ENCODE data around the gene AKT3.

AKT3 gene

DNA sequence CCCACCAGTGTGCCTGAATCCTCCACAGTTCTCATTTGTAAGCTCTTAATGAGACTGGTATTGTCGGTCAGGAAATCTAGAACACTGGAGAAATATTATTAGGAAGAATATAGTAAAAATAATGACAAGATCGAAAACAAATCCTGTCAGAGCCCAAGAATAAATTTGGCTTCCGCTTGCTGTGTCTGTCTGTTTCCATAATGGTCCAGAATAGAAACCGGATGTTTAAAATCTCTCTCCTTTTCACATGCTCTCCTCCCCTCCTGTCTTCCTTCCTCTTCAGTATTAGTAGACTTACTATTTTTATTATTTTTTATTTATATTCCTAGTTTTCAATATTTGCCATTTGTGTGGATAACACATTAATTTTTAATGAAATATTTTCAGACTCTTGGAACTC, 406.5 kb downstream of the AKT3 start:
- DNase-seq (ENCODE audit: low read depth), result no peak
- TF ChIP-seq, protein P1, sequence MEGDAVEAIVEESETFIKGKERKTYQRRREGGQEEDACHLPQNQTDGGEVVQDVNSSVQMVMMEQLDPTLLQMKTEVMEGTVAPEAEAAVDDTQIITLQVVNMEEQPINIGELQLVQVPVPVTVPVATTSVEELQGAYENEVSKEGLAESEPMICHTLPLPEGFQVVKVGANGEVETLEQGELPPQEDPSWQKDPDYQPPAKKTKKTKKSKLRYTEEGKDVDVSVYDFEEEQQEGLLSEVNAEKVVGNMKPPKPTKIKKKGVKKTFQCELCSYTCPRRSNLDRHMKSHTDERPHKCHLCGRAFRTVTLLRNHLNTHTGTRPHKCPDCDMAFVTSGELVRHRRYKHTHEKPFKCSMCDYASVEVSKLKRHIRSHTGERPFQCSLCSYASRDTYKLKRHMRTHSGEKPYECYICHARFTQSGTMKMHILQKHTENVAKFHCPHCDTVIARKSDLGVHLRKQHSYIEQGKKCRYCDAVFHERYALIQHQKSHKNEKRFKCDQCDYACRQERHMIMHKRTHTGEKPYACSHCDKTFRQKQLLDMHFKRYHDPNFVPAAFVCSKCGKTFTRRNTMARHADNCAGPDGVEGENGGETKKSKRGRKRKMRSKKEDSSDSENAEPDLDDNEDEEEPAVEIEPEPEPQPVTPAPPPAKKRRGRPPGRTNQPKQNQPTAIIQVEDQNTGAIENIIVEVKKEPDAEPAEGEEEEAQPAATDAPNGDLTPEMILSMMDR (conservative IDR thresholded peaks at IDR 0.05; ENCODE audit: low read depth, low read length), result no peak
- no peak overlapping the region for H3K4me3 ChIP-seq (ENCODE audit: low read length)

DNA sequence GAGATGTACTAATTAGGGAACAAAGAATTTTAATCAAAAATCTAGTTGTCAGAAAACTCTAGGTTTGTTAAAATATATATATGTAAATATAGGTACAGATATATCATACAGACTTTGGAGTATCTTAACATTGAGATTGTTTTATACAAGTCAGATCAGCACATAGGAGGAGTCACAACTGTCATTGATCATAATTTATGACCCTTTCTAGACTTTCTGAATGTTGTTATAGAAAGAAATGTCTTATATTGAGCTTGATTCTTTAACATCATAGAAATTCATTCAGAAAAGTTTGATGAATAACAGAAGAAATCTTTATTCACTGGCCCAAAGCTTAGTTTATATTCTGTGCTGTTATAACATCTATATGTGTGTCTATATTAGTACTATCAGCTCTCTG, 408.4 kb downstream of the AKT3 start:
- TF ChIP-seq, protein P1 (conservative IDR thresholded peaks at IDR 0.05; ENCODE audit: low read depth, low read length), result no peak
- no peak overlapping the region for H3K4me3 ChIP-seq (ENCODE audit: low read length)
- no peak for DNase-seq (ENCODE audit: low read depth)

DNA sequence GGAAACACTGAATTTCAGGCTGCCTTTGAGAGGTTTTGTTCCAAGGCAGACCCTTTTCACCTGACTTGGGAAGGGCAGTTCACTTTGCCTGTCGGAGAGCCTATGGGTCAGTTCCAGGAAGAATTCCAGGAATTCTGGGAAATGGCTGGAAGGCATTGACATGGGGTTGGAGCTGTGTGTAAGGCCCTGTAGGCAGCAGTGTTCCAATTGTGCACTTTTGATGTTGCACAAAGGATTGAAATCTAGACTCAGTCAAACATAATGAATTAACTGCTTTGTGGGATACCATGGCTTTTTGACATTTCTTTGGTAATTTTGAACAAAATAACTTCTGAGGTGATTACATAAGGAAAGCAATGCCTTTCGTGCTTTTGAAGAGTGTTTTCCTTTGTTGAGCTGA, 409.6 kb downstream of the AKT3 start:
- H3K4me3 ChIP-seq (ENCODE audit: low read length), result no peak overlapping the region
- TF ChIP-seq, protein P1 (conservative IDR thresholded peaks at IDR 0.05; ENCODE audit: low read depth, low read length), result no peak
- DNase-seq (ENCODE audit: low read depth), result no peak

DNA sequence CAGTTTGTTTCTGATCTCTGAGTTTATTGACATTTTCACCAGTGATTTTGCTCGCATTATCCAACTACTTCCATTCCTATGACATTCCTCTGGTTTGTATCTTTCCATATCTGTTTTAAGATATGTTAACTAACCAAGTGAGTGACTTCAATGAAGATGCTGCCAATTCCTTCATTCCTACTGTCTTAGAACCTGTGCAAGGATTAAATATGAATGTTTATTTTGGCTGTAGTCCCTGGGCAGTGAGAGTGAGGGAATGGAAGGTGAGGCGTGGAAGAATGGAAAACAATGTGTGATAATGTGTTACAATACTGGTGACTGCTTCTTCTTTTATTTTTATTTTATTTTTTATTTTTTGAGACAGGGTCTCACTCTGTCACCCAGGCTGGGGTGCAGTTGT, 411.2 kb downstream of the AKT3 start:
- TF ChIP-seq, protein P1 (conservative IDR thresholded peaks at IDR 0.05; ENCODE audit: low read depth, low read length), result no peak
- no peak for DNase-seq (ENCODE audit: low read depth)
- H3K4me3 ChIP-seq (ENCODE audit: low read length), result no peak overlapping the region
